GM12874 (cell line): ENCODE data around the gene ZBTB21.

Experiments
- CTCF ChIP-seq: IDR thresholded peaks from 2 replicates; pipeline ENCODE4 v1.5.1; 2011; ENCODE audit warnings: low read depth, mild to moderate bottlenecking, control low read depth, low read length, moderate library complexity; ENCODE audit not compliant: insufficient read depth

The ZBTB21 gene

GRCh38 chr21:42039470-42039901 is 29.3 kb upstream of the ZBTB21 start:
- no peak for TF ChIP-seq CTCF

- TF ChIP-seq CTCF = no peak
Measured at GRCh38 chr21:42038826-42039425, 28.8 kb upstream of the ZBTB21 start.

- TF ChIP-seq CTCF = no peak
Measured at GRCh38 chr21:42038393-42038792, 28.2 kb upstream of the ZBTB21 start.

- TF ChIP-seq CTCF = no peak
Measured at GRCh38 chr21:42037943-42038342, 27.8 kb upstream of the ZBTB21 start.

GRCh38 chr21:42037516-42037915 is 27.4 kb upstream of the ZBTB21 start:
- no peak for TF ChIP-seq CTCF

- no peak for TF ChIP-seq CTCF
Measured at GRCh38 chr21:42036313-42036712, 26.2 kb upstream of the ZBTB21 start.

- no peak for TF ChIP-seq CTCF
Measured at GRCh38 chr21:42032968-42033367, 22.8 kb upstream of the ZBTB21 start.
